ENCODE measurements around the gene TPCN1.

Gene TPCN1

DNA sequence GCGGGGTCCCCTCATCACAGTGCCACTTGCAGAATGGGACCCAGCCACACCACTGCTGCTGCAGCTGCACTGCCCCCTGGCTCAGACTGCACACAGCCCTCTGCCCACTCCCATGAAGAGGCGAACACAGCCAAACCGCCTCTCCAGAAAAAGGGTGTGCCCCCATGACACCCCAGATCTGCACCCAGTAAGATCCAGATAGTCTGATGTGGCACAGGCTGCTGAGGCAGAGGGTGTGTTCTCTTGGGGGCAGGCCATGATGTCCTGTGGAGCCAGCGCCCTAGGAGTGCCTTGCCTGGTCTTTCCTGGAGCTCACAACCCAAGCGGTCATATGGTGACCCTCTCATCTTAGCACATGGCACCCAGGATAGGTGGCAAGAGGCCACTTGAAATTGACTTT is 69.2 kb downstream of the TPCN1 start:
- DNase-seq = no peak

GRCh38 chr12:113291586-113291985 is 70.3 kb downstream of the TPCN1 start:
- DNase-seq = no peak

DNA sequence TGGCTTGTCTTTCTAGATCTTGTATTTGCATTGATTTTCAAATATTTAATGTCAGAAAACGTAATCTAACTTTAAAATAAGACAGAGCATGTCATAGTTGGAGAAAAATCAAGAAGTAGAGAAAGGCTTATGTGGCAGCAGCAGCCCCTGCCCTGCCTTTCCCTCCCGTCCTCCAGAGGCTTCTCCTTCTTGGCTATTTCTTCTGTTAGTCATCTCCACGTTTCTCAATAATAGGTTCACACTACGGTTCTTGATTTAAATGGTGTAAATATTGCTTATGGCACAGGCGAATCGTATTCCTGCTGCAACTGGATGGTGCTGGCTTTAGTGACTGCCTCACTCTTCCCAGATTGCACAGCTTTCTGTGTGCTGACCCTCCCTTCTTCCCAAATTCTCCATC is 70.8 kb downstream of the TPCN1 start:
- DNase-seq = no peak

GRCh38 chr12:113292547-113292946 is 71.3 kb downstream of the TPCN1 start:
- DNase-seq = no peak

DNA sequence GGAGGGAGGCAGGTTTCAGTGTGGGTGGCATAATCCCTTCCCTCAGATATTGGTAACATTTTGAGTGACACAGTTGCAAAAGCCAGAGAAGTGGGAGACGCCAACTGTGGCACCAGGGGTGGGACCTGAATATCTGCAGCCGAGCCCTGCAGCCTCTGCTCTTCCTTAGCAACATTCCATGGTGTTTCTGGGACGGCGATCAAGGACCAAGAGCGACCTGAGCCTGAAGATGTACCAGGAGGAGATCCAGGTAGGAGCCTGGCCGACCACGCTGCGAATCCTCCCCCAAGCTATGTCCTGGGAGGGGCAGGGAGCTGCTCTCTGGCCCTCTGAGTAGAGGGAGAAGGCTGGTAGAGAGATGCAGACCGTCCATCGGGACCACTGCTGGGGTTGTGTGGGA is 71.8 kb downstream of the TPCN1 start:
- no peak for DNase-seq

DNA sequence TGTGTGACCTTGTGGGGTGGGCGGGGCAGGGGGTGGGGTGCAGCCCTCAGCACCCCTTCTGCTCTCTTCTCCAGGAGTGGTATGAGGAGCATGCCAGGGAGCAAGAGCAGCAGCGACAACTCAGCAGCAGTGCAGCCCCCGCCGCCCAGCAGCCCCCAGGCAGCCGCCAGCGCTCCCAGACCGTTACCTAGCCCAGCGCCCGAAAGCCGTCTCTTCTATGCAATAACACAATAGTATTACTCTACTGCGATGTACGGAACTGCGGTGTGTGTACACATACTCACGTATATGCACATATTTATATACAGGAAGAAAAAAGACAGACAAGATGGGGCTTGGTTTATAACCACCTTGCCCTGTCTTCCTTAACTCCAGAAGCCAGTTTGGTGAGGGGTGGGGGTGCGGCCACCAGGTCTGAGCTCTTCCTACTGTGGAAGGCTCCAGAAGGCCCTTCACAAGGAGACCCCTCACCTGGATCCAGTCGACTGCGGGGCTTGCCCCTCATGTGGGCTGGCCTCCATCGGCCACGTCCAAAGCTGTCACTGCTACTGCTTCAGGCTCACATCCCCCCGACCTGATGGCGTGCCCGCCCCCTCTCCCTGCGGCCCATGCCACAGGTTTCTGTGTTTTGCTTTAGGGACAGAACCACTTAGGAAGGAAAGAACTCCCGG is 74.8 kb downstream of the TPCN1 start:
- DNase-seq = no peak

DNA sequence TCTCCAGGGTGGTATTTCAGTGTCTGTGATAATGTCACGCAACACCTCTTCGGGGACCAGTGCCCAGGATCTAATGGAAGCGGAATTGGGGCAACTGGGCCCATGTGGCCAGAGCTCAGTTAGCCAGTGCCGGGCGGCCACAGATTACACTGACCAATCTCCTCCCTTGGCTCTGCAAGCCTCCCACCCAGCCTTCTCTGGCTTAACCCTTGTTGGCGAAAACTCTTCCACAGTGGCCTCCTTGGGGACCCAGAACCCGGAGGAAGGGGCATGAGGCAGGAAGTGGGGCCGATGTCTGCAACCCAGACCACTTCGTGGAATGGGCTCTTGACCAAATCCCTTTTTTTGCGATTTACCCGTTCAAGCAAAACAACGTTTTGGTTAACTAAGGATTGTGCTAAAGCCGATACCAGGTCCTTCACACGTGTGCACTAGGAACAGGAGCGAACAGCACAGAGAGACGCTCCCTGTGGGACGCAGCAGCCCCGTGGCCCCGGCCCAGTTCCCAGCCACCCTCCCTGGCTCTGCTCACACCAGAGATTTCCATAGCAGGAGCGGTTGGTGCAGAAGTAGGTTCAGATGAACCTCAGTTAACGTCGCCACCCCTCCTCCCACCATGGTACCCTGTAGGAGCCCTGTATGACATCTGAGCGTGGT is 75.4 kb downstream of the TPCN1 start:
- DNase-seq = no peak

GRCh38 chr12:113297214-113297587 is 75.9 kb downstream of the TPCN1 start:
- no peak for DNase-seq

- no peak for DNase-seq
Measured at GRCh38 chr12:113297621-113298471, 76.6 kb downstream of the TPCN1 start.

DNA sequence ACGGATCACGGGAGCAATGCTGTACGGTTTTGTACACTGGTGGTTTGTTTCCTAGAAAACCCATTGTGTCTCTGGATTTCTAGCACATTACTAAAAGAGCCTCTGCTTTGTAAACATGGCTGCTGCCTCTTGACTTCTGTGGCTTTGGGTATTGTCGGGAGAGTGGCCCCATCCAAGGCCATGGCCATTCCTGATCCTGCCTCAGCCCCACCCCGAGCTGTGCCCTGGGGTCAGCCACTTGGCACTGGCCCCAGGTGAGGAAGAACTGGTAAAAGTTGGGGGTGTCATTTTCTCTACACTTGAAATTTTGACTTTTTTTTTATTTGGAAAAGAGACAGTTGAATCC is 77.2 kb downstream of the TPCN1 start:
- no peak for DNase-seq

GRCh38 chr12:113298861-113299545 is 77.7 kb downstream of the TPCN1 start:
- no peak for DNase-seq

- no peak for DNase-seq
Measured at GRCh38 chr12:113299619-113300237, 78.5 kb downstream of the TPCN1 start.

- DNase-seq = no peak
Measured at GRCh38 chr12:113301811-113302210, 80.5 kb downstream of the TPCN1 start.

DNA sequence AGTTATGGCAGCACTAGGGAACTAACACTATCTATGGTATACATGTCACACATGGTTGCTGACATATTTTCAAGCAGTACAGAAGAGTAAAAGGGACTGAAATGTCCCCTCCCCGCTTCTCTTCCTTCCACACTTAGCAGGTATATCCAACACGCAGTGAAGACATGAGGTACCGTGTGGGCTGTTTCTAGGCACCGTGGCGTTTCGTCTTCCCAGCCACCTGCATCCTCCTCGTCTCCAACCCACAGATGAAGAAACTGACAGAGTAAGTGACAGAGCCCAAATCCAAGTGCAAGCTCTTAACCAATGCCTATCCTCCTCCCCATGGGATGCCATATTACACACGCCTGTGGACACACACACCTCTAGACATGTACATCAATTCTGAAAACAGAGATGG is 81.2 kb downstream of the TPCN1 start:
- no peak for DNase-seq

GRCh38 chr12:113302886-113303640 is 81.8 kb downstream of the TPCN1 start:
- DNase-seq = no peak

DNA sequence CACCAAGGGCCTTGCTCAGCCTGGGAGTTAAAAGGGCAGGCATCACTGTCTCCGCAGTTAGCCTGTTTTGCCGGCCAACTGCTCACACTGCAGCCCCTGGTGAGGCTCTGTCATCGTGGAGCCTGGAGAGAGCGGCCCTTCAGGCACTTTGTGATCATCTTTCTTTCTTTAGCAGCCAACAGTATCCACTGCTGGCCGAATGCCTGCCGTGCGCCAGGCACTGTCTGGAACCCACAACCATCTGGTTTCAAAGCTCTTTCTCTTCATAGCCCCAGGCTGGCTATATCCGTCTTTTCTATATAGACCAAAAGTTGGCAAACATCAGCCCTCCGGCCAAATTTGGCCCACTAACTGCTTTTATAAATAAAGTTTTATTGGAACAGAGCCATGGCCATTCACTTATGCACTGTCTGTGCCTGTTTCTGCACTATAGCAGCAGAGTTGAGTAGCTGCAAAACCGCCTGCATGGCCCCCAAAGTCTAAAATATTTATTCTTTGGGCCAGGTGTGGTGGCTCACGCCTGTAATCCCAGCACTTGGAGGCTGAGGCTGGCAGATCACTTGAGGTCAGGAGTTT is 84.1 kb downstream of the TPCN1 start:
- no peak for DNase-seq

DNA sequence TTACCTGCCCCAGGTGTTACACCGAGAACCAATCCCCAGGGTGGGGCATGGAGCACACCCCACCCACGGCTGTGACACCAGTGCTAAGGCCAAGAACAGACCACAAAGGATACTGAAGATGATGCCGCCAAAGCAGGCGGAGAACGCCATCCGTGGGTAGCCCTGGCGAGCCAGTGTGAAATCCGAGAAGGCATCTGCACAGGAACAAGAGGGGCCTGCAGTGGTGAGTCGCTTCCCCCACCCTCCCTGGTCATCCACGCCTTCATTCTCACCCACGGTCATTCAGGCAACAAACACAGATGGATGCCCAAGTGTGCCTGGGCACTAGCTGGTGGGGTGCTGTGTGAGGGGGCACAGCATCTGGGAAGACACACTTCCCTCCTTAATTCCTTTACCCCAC is 85.1 kb downstream of the TPCN1 start:
- DNase-seq = no peak

- DNase-seq = no peak
Measured at GRCh38 chr12:113310489-113310888, 89.2 kb downstream of the TPCN1 start.

DNA sequence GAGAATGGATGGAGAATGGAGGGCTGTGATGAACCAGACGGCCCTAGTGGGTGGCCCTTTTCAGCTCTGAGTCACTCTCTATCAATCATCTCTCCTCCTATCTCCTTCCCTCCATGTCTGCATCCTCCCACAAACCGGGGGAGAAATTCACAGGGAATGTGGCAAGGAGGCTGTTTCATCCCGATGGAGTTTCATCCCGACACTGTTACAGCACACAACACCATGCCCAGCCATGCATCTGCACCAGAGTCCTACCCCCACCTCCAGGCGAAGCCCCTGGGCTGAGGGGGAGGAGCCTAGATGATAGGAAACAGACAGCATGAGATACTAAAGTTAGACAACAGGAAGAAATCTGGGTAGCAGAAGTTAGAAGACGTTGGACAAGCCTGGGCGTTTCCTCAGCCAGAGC is 92.9 kb downstream of the TPCN1 start:
- DNase-seq = no peak

- no peak for DNase-seq
Measured at GRCh38 chr12:113315358-113315757, 94.1 kb downstream of the TPCN1 start.

GRCh38 chr12:113316155-113316554 is 94.9 kb downstream of the TPCN1 start:
- DNase-seq = no peak

DNA sequence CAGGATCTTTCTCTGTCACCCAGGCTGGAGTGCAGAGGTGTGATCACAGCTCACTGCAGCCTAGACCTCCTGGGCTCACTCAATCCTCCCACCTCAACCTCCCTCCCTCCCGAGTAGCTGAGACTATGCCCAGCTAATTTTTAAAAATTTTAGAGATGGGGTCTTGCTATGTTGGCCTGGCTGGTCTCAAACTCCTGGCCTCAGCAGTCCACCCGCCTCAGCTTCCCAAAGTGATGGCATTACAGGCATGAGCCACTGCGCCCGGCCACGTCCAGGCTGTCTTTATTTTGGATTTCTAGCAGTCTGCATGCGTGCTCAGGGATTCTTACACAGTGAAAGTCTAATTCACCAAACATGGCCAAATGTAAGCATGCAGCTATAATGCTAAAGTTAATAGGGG is 95.9 kb downstream of the TPCN1 start:
- no peak for DNase-seq
